GM12878 (cell line): ENCODE results near the gene STXBP5. TPM values are rescaled to one million over a fixed set of nuclear protein-coding genes. Genes with fewer than 3 reads are reported as not detected.

Experiments used
- ATAC-seq: fragments of 200-7000 bp; cut with Tn5 transposase; 3 replicates; pipeline ENCODE4 v1.9.1; 2020; ENCODE audit warnings: mild to moderate bottlenecking, moderate library complexity
- BruUV-seq: library from RNA; stranded (reverse); fragments of 400-500 nt; replicated peaks from 2 replicates; lab custom pipeline; 2021; lab: Mats Ljungman, UMichigan
- CTCF ChIA-PET: fragments of 300-600 bp; sonication (Branson Sonifier 250); formaldehyde crosslinking; extraction: SDS; loops from one replicate; lab custom pipeline; 2021; ENCODE audit warnings: inconsistent platforms; lab: Yijun Ruan, JAX
- POLR2A ChIA-PET: fragments of 350-600 bp; formaldehyde crosslinking; extraction: SDS; loops from one replicate; lab custom pipeline; 2021; ENCODE audit warnings: inconsistent platforms; lab: Charles Lee
- RAD21 ChIA-PET: fragments of 300-600 bp; sonication (Branson Sonifier 250); formaldehyde crosslinking; loops from one replicate; lab custom pipeline; 2023; ENCODE audit warnings: antibody characterized with exemption; ENCODE audit not compliant: unreplicated experiment; lab: Charles Lee
- SMC1A ChIA-PET: fragments of 300-600 bp; sonication (Branson Sonifier 250); formaldehyde crosslinking; loops from one replicate; lab custom pipeline; 2023; ENCODE audit not compliant: unreplicated experiment, uncharacterized antibody; lab: Charles Lee
- DNase-seq: peaks from one replicate; pipeline ENCODE4 v3.0.0-alpha.2; 2011; ENCODE audit warnings: low read depth, low spot score
- FAIRE-seq: peaks from 3 replicates; lab custom pipeline; 2011; peaks lifted over from hg19 to GRCh38; lab: Jason Lieb, UNC
- H2AFZ ChIP-seq: 2 replicates; pipeline ENCODE4 v1.6.0; 2011; ENCODE audit warnings: low read depth, low read length, control low read depth; ENCODE audit not compliant: control insufficient read depth
- H3K27ac ChIP-seq: 2 replicates; pipeline ENCODE4 v1.5.1; 2011; ENCODE audit warnings: control low read depth; ENCODE audit not compliant: control insufficient read depth, insufficient read depth
- H3K27me3 ChIP-seq, 2 experiments: replicated peaks in 1 of 2; 2 replicates each; pipeline versions ENCODE4 v1.6.0 to v1.6.1; 2011; ENCODE audit warnings: low read length in 1 of 2; ENCODE audit not compliant: control insufficient read depth in 2 of 2, insufficient read depth in 2 of 2
- H3K36me3 ChIP-seq, 2 experiments: 2 replicates each; pipeline ENCODE4 v1.5.1; 2011; ENCODE audit warnings: low read length in 1 of 2; ENCODE audit not compliant: control insufficient read depth in 2 of 2, insufficient read depth in 2 of 2
- H3K4me1 ChIP-seq: 2 replicates; pipeline ENCODE4 v1.6.1; 2011; ENCODE audit warnings: mild to moderate bottlenecking, low read length, moderate library complexity, mixed read lengths; ENCODE audit not compliant: control insufficient read depth, insufficient read depth
- H3K4me2 ChIP-seq: 2 replicates; pipeline ENCODE4 v1.6.0; 2011; ENCODE audit warnings: control low read depth; ENCODE audit not compliant: control insufficient read depth, insufficient read depth
- H3K4me3 ChIP-seq: fragments of 200-600 bp; sonication (generic); 2 replicates; pipeline ENCODE4 v1.5.1; 2016
- H3K79me2 ChIP-seq: 2 replicates; pipeline ENCODE4 v1.6.0; 2011; ENCODE audit warnings: low read length; ENCODE audit not compliant: control insufficient read depth, insufficient read depth
- H3K9ac ChIP-seq: 2 replicates; pipeline ENCODE4 v1.8.0; 2011; ENCODE audit warnings: low read length, control low read depth, mixed read lengths; ENCODE audit not compliant: control insufficient read depth, insufficient read depth
- H3K9me3 ChIP-seq: replicated peaks from 3 replicates; pipeline ENCODE4 v1.5.1; 2011; ENCODE audit warnings: mild to moderate bottlenecking, low read length; ENCODE audit not compliant: control insufficient read depth, insufficient read depth
- H4K20me1 ChIP-seq: 2 replicates; pipeline ENCODE4 v1.6.0; 2011; ENCODE audit not compliant: control insufficient read depth, insufficient read depth
- ASH2L ChIP-seq: fragments of 300-600, 200-600 bp; sonication (generic); IDR thresholded peaks from 2 replicates; pipeline ENCODE4 v1.6.1; 2017; ENCODE audit warnings: low read depth, mild to moderate bottlenecking, borderline replicate concordance
- BCLAF1 ChIP-seq: fragments of 450-650 bp; IDR thresholded peaks from 2 replicates; pipeline ENCODE4 v1.6.1; 2017; ENCODE audit warnings: antibody characterized with exemption, mild to moderate bottlenecking, moderate library complexity
- BMI1 ChIP-seq: fragments of 450-650 bp; IDR thresholded peaks from 2 replicates; pipeline ENCODE4 v1.6.1; 2016; ENCODE audit warnings: mild to moderate bottlenecking, moderate library complexity, borderline replicate concordance
- DPF2 ChIP-seq: fragments of 450-650 bp; IDR thresholded peaks from 2 replicates; pipeline ENCODE4 v1.6.1; 2017; ENCODE audit warnings: mild to moderate bottlenecking
- E2F4 ChIP-seq: IDR thresholded peaks from 2 replicates; pipeline ENCODE4 v1.6.1; 2012; ENCODE audit warnings: low read depth, low read length, improper control_type of control experiment
- FOS ChIP-seq: IDR thresholded peaks from 3 replicates; pipeline ENCODE4 v1.6.1; 2011; ENCODE audit warnings: borderline replicate concordance; ENCODE audit not compliant: insufficient read length; ENCODE audit errors: extremely low read depth
- HCFC1 ChIP-seq: fragments of 150-350 bp; IDR thresholded peaks from 2 replicates; pipeline ENCODE4 v1.6.1; 2014; ENCODE audit warnings: low read length
- HDGF ChIP-seq: fragments of 450-650 bp; IDR thresholded peaks from 2 replicates; pipeline ENCODE4 v1.6.1; 2016; ENCODE audit warnings: antibody characterized with exemption
- IRF3 ChIP-seq: fragments of 450-650 bp; IDR thresholded peaks from 2 replicates; pipeline ENCODE4 v1.6.1; 2014; ENCODE audit warnings: mild to moderate bottlenecking
- KLF5 ChIP-seq: fragments of 450-650 bp; IDR thresholded peaks from 2 replicates; pipeline ENCODE4 v1.6.1; 2014; ENCODE audit warnings: mild to moderate bottlenecking; ENCODE audit not compliant: partially characterized antibody
- MYB ChIP-seq: fragments of 150-350 bp; IDR thresholded peaks from 2 replicates; pipeline ENCODE4 v1.6.1; 2014; ENCODE audit warnings: mild to moderate bottlenecking, low read depth, low read length, borderline replicate concordance
- NRF1 ChIP-seq: conservative IDR thresholded peaks from 2 replicates; pipeline ENCODE4 v1.6.1; 2011; ENCODE audit warnings: mild to moderate bottlenecking, low read depth, low read length, improper control_type of control experiment
- PKNOX1 ChIP-seq: fragments of 450-650 bp; IDR thresholded peaks from 2 replicates; pipeline ENCODE4 v1.6.1; 2016; ENCODE audit warnings: mild to moderate bottlenecking
- SMAD5 ChIP-seq: IDR thresholded peaks from 2 replicates; pipeline ENCODE4 v1.6.1; 2016; ENCODE audit warnings: antibody characterized with exemption, low read depth
- TCF3 ChIP-seq: IDR thresholded peaks from 2 replicates; pipeline ENCODE4 v1.6.1; 2012; ENCODE audit warnings: low read depth, mild to moderate bottlenecking, low read length, borderline replicate concordance; ENCODE audit not compliant: insufficient read depth
- YBX1 ChIP-seq: fragments of 450-650 bp; IDR thresholded peaks from 2 replicates; pipeline ENCODE4 v1.6.1; 2016; ENCODE audit warnings: antibody characterized with exemption
- YY1 ChIP-seq: IDR thresholded peaks from 2 replicates; pipeline ENCODE4 v1.6.1; 2011; ENCODE audit warnings: low read depth, mild to moderate bottlenecking, low read length
- WGBS: methylation state at CpG from one replicate; pipeline ENCODE4 v1.1.6; 2016; ENCODE audit warnings: low lambda C conversion rate; ENCODE audit not compliant: insufficient replicate concordance, insufficient coverage; ENCODE audit errors: missing lambda C conversion rate; 5-methylcytosine and 5-hydroxymethylcytosine counted together
- in situ Hi-C: fragments of 300-500 bp; cut with MboI; formaldehyde crosslinking; loops from 9 replicates; pipeline ENCODE4 v1.14.3; 2018; ENCODE audit warnings: mixed read lengths
- intact Hi-C: fragments of 100-400 bp; cut with micrococcal nuclease; formaldehyde crosslinking; loops from one replicate; pipeline ENCODE4 v1.14.2; 2022; ENCODE audit not compliant: unreplicated experiment
- polyA plus RNA-seq, 11 experiments: library from polyadenylated mRNA; depleted of rRNA in 4 of 11; unstranded in 6 of 11; stranded (reverse) in 5 of 11; fragments of >200 nt; fragmentation: Nextera tagmentation in 4 of 11; fragmentation: Illumina TruSeq in 1 of 11; extraction: Ambion mirVana in 4 of 11; extraction: Trizol in 1 of 11; gene quantifications; 1 replicate in 1 of 11; 2 replicates in 10 of 11; pipeline versions ENCODE4 v1.2.1 to v1.2.3, GENCODE V29; 2011 to 2016; ENCODE audit warnings: inconsistent platforms in 2 of 11, missing spikeins in 2 of 11, low read depth in 1 of 11
- total RNA-seq, 4 experiments: library from RNA; depleted of rRNA in 3 of 4; stranded (reverse); fragments of >200 nt in 3 of 4; fragmentation: Illumina TruSeq in 1 of 4; extraction: Trizol in 1 of 4; gene quantifications; 2 replicates each; pipeline versions ENCODE4 v1.2.1 to v1.2.3, GENCODE V29; 2013 to 2021

The STXBP5 gene
- total and polyA plus RNA-seq, 10 of the 15 experiments (the other 5 are each of a cell fraction or from before 2014, with no cell fraction given): 1.4 to 13.2 (median 8.4) TPM

- no peak overlapping the region for H3K4me2 ChIP-seq
- no peak overlapping the region for H3K27ac ChIP-seq
- no peak overlapping the region for H2AFZ ChIP-seq
- FAIRE-seq (no peak), DNase-seq (no peak), ATAC-seq (no peak)
- POLR2A ChIA-PET: no interaction called here
- BruUV-seq: no TSS peak
- in situ Hi-C loops: no loop called here
- peaks cover 0 to 3% of the 10 kb centered on the region in 2 experiments; a peak in 1 of 4 replicates for H3K36me3 ChIP-seq
- RAD21 ChIA-PET: no interaction called here
- no peaks in the 10 kb centered on the region for H3K79me2 ChIP-seq
- H3K4me1 ChIP-seq: peaks cover 3% of the 10 kb centered on the region
- CTCF ChIA-PET: no interaction called here
- 100% methylated on average over 2 of the region's 2 CpGs for WGBS
- no peaks in the 10 kb centered on the region for H4K20me1 ChIP-seq
- H3K27me3 ChIP-seq: no peaks in the 10 kb centered on the region
- intact Hi-C loops: no loop called here
- H3K4me3 ChIP-seq: no peak overlapping the region
- SMC1A ChIA-PET: no interaction called here
- no peak overlapping the region for H3K9ac ChIP-seq
- H3K9me3 ChIP-seq: no peaks in the 10 kb centered on the region
- no peak for TF ChIP-seq PKNOX1
- no peak for TF ChIP-seq MYB
- TF ChIP-seq HDGF: no peak
- TF ChIP-seq E2F4: no peak
- no peak for TF ChIP-seq BMI1
- TF ChIP-seq TCF3: no peak
- TF ChIP-seq HCFC1: no peak
- no peak for TF ChIP-seq NRF1
- no peak for TF ChIP-seq DPF2
- TF ChIP-seq KLF5: no peak
- TF ChIP-seq IRF3: no peak
- TF ChIP-seq ASH2L: no peak
- no peak for TF ChIP-seq FOS
- TF ChIP-seq YBX1: no peak
- TF ChIP-seq SMAD5: no peak
- TF ChIP-seq YY1: no peak
- TF ChIP-seq BCLAF1: no peak
Observed at GRCh38 chr6:147217840-147218404, 13.7 kb downstream of the STXBP5 start.
